Measurements from ENCODE around the gene SDK1.

Gene SDK1

DNA sequence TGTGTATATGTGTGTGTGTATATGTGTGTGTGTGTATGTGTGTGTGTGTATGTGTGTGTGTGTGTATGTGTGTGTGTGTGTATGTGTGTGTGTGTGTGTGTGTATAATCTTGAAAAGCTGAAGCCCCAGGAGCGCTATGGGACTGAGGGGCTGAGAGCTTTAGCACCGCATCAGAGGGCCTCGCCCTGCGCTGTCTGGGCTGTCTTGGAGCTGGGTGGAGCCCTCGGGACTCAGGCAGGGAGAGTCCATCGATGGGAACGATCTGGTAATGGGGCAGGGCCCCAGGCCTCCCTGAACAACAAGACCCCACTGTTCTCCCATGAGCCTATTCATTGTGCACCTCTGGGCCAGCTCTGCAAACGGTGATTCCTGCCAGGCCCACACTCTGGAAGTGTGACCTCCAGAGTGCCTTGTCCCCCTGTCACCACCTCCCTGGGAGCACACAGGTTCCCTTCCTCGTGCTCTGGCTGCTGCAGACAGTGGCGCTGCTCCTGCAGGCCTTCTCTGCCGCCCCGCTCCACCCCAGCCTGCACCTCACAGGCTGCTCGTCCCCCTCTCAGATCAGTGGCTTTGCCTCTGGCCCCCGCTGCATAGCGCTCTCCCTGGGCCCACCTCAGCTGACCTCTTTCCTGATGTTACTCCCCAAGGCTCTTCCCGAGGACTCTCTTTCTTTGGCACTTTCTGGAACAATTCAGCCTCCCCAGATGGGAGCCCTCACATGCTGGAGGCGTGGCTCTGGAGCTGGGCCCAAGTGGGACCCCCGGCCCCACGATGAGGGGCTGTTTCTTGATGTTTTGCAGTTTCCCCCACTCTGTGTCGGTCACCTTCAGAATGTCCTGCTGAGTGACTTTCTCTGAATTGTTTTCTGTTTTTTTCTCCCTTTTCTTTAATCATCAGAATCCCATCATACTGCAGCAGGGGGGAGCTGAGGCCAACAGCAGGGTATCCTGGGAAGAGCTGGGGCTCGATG, 838.9 kb downstream of the SDK1 start:
- Histone ChIP-seq H3K9me3 (ENCODE audit: control insufficient read depth, low read length) (no peaks in the 10 kb centered on the region), H3K4me1 (ENCODE audit: control insufficient read depth, insufficient read depth, low read length) (no peaks in the 10 kb centered on the region), H3K4me3 (ENCODE audit: low read length) (no peak overlapping the region), H3K36me3 (ENCODE audit: control insufficient read depth, insufficient read depth, low read length) (no peaks in the 10 kb centered on the region), H3K9ac (ENCODE audit: low read length) (no peak overlapping the region), H3K27me3 (ENCODE audit: control insufficient read depth, insufficient read depth, low read length) (no peaks in the 10 kb centered on the region)

DNA sequence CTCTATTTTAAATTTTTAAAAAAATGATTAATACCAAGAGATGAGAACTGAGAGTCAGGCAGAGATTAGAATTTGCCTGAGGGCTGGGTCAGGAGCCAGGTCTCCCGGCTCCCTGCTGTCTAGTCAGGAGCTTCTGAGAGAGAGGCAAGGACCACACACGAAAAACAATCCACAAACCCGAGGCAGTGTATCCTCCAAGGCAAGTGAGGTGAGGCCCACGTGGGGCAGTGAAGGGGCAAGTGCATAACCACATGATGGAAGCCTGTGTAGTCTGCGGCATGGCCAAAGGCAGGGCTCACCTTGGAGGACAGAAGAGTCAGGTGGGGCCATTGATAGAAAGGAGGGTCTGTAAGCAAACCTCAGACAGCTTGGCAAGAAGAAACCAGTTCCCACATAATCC, 839.9 kb downstream of the SDK1 start:
- Histone ChIP-seq H3K4me1 (ENCODE audit: control insufficient read depth, insufficient read depth, low read length) (no peaks in the 10 kb centered on the region), H3K9ac (ENCODE audit: low read length) (no peak overlapping the region), H3K4me3 (ENCODE audit: low read length) (no peak overlapping the region), H3K27me3 (ENCODE audit: control insufficient read depth, insufficient read depth, low read length) (no peaks in the 10 kb centered on the region), H3K36me3 (ENCODE audit: control insufficient read depth, insufficient read depth, low read length) (no peaks in the 10 kb centered on the region), H3K9me3 (ENCODE audit: control insufficient read depth, low read length) (no peaks in the 10 kb centered on the region)

DNA sequence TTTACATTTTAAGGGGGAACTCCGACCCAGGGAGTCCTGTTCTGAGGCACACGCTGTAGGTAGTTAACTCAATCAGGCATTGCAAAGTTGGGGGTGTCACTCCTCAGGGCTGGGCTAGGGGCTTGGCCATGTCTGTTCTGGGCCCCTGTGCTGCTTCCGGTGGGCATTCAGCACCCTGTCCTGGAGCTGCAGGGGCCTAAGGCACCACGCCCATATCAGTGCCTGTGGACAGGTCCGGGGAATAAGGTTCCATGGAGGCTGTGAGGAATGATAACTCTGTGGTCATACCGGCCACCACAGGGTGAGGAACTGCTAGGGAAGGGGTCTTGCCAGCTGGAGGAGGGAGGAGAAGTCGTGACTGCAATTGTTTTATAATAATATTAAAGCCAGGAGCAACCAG, 842.0 kb downstream of the SDK1 start:
- H3K4me1 ChIP-seq (ENCODE audit: control insufficient read depth, insufficient read depth, low read length), result no peaks in the 10 kb centered on the region
- H3K27me3 ChIP-seq (ENCODE audit: control insufficient read depth, insufficient read depth, low read length), result no peaks in the 10 kb centered on the region
- no peak overlapping the region for H3K9ac ChIP-seq (ENCODE audit: low read length)
- H3K4me3 ChIP-seq (ENCODE audit: low read length), result no peak overlapping the region
- no peaks in the 10 kb centered on the region for H3K36me3 ChIP-seq (ENCODE audit: control insufficient read depth, insufficient read depth, low read length)
- H3K9me3 ChIP-seq (ENCODE audit: control insufficient read depth, low read length), result no peaks in the 10 kb centered on the region

DNA sequence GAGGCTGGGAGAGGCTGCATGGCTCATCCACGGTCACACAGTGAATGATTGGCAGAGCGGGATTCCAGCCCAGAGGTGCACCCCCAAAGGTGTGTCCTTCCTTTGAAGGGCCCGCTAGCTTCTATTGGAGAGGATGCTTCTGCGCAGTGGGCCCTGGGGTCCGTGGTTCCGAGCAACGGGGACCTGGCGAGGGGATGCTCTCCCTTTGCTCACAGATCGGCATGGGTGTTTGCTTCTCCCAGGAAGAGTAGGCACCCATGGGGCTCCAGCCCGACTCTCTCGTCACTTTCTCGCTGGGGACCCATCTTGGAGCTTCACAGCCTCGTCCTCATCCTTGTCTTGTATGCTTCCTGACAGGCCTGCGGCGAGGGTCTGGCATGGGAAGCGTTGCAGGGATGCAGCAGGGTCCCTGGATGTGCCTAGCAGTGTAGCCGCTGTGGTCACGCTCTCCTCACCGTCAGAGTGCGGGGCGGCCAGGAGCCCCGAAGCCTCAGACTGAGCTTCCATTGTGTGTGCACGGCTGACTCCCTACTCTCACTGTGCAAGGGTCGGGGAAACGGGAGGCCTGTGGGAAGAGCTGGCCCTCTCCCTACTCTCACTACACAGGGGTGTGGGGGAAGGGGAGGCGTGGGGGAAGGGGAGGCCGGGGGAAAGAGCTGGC, 842.6 kb downstream of the SDK1 start:
- H3K27me3 ChIP-seq (ENCODE audit: control insufficient read depth, insufficient read depth, low read length), result no peaks in the 10 kb centered on the region
- H3K9me3 ChIP-seq (ENCODE audit: control insufficient read depth, low read length), result no peaks in the 10 kb centered on the region
- no peaks in the 10 kb centered on the region for H3K36me3 ChIP-seq (ENCODE audit: control insufficient read depth, insufficient read depth, low read length)
- H3K9ac ChIP-seq (ENCODE audit: low read length), result no peak overlapping the region
- H3K4me1 ChIP-seq (ENCODE audit: control insufficient read depth, insufficient read depth, low read length), result no peaks in the 10 kb centered on the region
- H3K4me3 ChIP-seq (ENCODE audit: low read length), result no peak overlapping the region

GRCh38 chr7:4144172-4144701, 843.2 kb downstream of the SDK1 start:
- H3K9ac ChIP-seq (ENCODE audit: low read length), result no peak overlapping the region

DNA sequence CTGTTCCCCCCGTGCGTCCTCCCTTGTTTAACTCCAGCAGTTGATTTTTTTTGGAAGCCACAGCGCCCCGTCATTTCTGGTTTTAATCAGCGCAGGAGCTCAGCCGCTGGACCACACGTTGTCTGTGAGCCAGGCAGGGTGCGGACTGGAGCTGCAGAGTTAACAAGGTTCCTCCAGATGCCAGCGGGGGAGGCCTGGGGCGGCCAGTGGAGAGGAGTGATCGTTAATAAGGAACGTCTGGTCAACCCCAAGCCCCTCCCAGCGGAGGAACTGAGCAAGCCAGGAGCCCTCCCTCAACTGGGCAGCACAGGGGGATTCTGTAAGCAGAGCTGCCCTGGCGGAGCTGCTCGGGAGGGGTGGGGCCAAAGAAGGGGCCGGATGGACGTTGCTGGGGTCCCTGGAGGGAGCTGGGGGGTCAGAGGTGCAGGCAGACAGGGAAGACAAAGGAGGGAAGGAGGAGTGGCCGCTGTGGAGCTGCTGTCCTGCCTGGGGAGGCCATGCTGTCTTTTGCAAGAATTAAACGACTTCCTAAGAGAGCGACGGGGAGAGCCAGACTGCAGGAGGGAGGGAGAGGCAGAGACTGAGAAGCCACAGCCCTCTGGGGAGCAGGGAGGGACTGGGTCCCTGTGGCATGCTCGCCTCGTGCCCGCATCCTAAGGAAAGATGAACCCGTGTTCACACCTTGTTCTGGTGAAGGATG, 843.9 kb downstream of the SDK1 start:
- Histone ChIP-seq H3K27me3 (ENCODE audit: control insufficient read depth, insufficient read depth, low read length) (no peaks in the 10 kb centered on the region), H3K36me3 (ENCODE audit: control insufficient read depth, insufficient read depth, low read length) (no peaks in the 10 kb centered on the region), H3K4me1 (ENCODE audit: control insufficient read depth, insufficient read depth, low read length) (no peaks in the 10 kb centered on the region), H3K4me3 (ENCODE audit: low read length) (no peak overlapping the region), H3K9me3 (ENCODE audit: control insufficient read depth, low read length) (no peaks in the 10 kb centered on the region), H3K9ac (ENCODE audit: low read length) (no peak overlapping the region)

More at GRCh38 chr7:4144172-4144701, 843.2 kb downstream of the SDK1 start:
- no peaks in the 10 kb centered on the region for H3K27me3 ChIP-seq (ENCODE audit: control insufficient read depth, insufficient read depth, low read length)
- no peak overlapping the region for H3K4me3 ChIP-seq (ENCODE audit: low read length)
- no peaks in the 10 kb centered on the region for H3K4me1 ChIP-seq (ENCODE audit: control insufficient read depth, insufficient read depth, low read length)
- no peaks in the 10 kb centered on the region for H3K36me3 ChIP-seq (ENCODE audit: control insufficient read depth, insufficient read depth, low read length)
- no peaks in the 10 kb centered on the region for H3K9me3 ChIP-seq (ENCODE audit: control insufficient read depth, low read length)

- no peaks in the 10 kb centered on the region for H3K27me3 ChIP-seq (ENCODE audit: control insufficient read depth, insufficient read depth, low read length)
- H3K4me1 ChIP-seq (ENCODE audit: control insufficient read depth, insufficient read depth, low read length), result no peaks in the 10 kb centered on the region
- no peaks in the 10 kb centered on the region for H3K9me3 ChIP-seq (ENCODE audit: control insufficient read depth, low read length)
- H3K9ac ChIP-seq (ENCODE audit: low read length), result no peak overlapping the region
- H3K4me3 ChIP-seq (ENCODE audit: low read length), result no peak overlapping the region
- no peaks in the 10 kb centered on the region for H3K36me3 ChIP-seq (ENCODE audit: control insufficient read depth, insufficient read depth, low read length)
Observed at GRCh38 chr7:4145576-4145975, 844.5 kb downstream of the SDK1 start.

- Histone ChIP-seq H3K4me1 (ENCODE audit: control insufficient read depth, insufficient read depth, low read length) (no peaks in the 10 kb centered on the region), H3K9ac (ENCODE audit: low read length) (no peak overlapping the region), H3K4me3 (ENCODE audit: low read length) (no peak overlapping the region), H3K36me3 (ENCODE audit: control insufficient read depth, insufficient read depth, low read length) (no peaks in the 10 kb centered on the region), H3K9me3 (ENCODE audit: control insufficient read depth, low read length) (no peaks in the 10 kb centered on the region), H3K27me3 (ENCODE audit: control insufficient read depth, insufficient read depth, low read length) (no peaks in the 10 kb centered on the region)
Observed at GRCh38 chr7:4147926-4148620, 847.0 kb downstream of the SDK1 start.

- H3K4me1 ChIP-seq (ENCODE audit: control insufficient read depth, insufficient read depth, low read length), result no peaks in the 10 kb centered on the region
- no peaks in the 10 kb centered on the region for H3K9me3 ChIP-seq (ENCODE audit: control insufficient read depth, low read length)
- no peaks in the 10 kb centered on the region for H3K27me3 ChIP-seq (ENCODE audit: control insufficient read depth, insufficient read depth, low read length)
- no peaks in the 10 kb centered on the region for H3K36me3 ChIP-seq (ENCODE audit: control insufficient read depth, insufficient read depth, low read length)
- no peak overlapping the region for H3K9ac ChIP-seq (ENCODE audit: low read length)
- H3K4me3 ChIP-seq (ENCODE audit: low read length), result no peak overlapping the region
Observed at GRCh38 chr7:4149236-4149635, 848.2 kb downstream of the SDK1 start.

DNA sequence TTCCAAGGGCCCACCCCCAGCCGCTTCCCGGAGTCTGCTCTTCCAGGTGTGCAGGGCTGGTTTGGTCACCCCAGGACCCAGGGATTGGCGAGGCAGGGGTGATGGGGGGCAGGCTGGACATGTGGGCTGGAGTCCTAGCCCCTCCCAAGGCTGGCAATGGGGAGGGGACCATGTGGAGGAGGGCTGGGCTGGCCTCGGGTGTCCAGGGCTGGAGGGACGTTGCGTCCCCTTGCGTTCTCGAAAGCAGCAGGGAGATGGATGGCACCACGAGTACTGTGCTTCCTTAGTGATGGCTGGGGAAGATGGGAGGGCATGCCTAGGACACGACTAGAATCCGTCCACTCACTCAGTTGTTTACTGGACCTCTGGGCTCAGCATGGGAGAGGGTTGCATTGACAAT, 848.6 kb downstream of the SDK1 start:
- no peaks in the 10 kb centered on the region for H3K9me3 ChIP-seq (ENCODE audit: control insufficient read depth, low read length)
- no peak overlapping the region for H3K4me3 ChIP-seq (ENCODE audit: low read length)
- no peaks in the 10 kb centered on the region for H3K36me3 ChIP-seq (ENCODE audit: control insufficient read depth, insufficient read depth, low read length)
- no peak overlapping the region for H3K9ac ChIP-seq (ENCODE audit: low read length)
- no peaks in the 10 kb centered on the region for H3K27me3 ChIP-seq (ENCODE audit: control insufficient read depth, insufficient read depth, low read length)
- H3K4me1 ChIP-seq (ENCODE audit: control insufficient read depth, insufficient read depth, low read length), result no peaks in the 10 kb centered on the region

DNA sequence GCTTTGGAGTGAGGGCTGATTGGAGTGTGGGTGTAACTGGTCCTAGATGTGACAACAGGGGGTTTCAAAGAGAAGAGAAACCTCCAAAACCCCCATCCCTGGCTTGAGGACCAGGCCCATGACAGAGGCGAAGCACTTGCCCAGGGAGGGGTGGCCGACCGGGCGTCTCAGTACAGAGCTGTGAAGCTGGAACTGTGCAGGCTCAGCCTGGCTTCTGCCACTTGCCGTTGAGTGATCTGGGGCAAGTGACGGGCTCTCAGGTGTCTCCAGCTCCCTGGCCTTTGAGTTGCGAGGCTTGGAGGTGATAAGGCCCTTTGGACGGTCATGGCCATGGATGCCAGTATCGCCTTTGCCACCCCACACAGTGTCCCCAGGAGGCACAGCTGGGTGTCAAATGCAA, 849.7 kb downstream of the SDK1 start:
- no peaks in the 10 kb centered on the region for H3K27me3 ChIP-seq (ENCODE audit: control insufficient read depth, insufficient read depth, low read length)
- H3K36me3 ChIP-seq (ENCODE audit: control insufficient read depth, insufficient read depth, low read length), result no peaks in the 10 kb centered on the region
- H3K9me3 ChIP-seq (ENCODE audit: control insufficient read depth, low read length), result no peaks in the 10 kb centered on the region
- no peak overlapping the region for H3K4me3 ChIP-seq (ENCODE audit: low read length)
- no peak overlapping the region for H3K9ac ChIP-seq (ENCODE audit: low read length)
- no peaks in the 10 kb centered on the region for H3K4me1 ChIP-seq (ENCODE audit: control insufficient read depth, insufficient read depth, low read length)

All from mucosa of stomach (tissue), 1 donor.